IMR-90 (cell line): ENCODE data around the gene TMPRSS3. TPM values are rescaled to one million over a fixed set of nuclear protein-coding genes. Genes with fewer than 3 reads are reported as not detected.

Source experiments
- ATAC-seq: fragments of 200-7000 bp; cut with Tn5 transposase; 2 replicates; pipeline ENCODE4 v1.9.1; 2020; ENCODE audit warnings: low read depth, mild to moderate bottlenecking, moderate library complexity
- BruUV-seq: library from RNA; stranded (reverse); fragments of 400-500 nt; replicated peaks from 2 replicates; lab custom pipeline; 2021; lab: Mats Ljungman, UMichigan
- CTCF ChIA-PET: fragments of 300-600 bp; formaldehyde crosslinking; extraction: SDS; loops from one replicate; lab custom pipeline; 2021; ENCODE audit warnings: antibody characterized with exemption; lab: Yijun Ruan, JAX
- POLR2A ChIA-PET: fragments of 300-600 bp; sonication (Branson Sonifier 250); formaldehyde crosslinking; loops from one replicate; lab custom pipeline; 2022; ENCODE audit warnings: antibody characterized with exemption; ENCODE audit not compliant: unreplicated experiment; lab: Charles Lee
- DNase-seq: peaks from one replicate; pipeline ENCODE4 v3.0.0; 2013
- H2AFZ ChIP-seq: replicated peaks from 2 replicates; pipeline ENCODE3; 2013; ENCODE audit warnings: low read length, mild to moderate bottlenecking; ENCODE audit not compliant: poor library complexity
- H2AK5ac ChIP-seq: 2 replicates; pipeline ENCODE4 v1.6.1; 2013; ENCODE audit warnings: low read depth, low read length, inconsistent platforms
- H2AK9ac ChIP-seq: replicated peaks from 2 replicates; pipeline ENCODE3; 2013; ENCODE audit warnings: mild to moderate bottlenecking, low read depth, low read length, moderate library complexity; ENCODE audit not compliant: poor library complexity
- H2BK120ac ChIP-seq: 2 replicates; pipeline ENCODE4 v1.6.1; 2013; ENCODE audit warnings: low read depth, low read length, inconsistent platforms
- H2BK15ac ChIP-seq: 3 replicates; pipeline ENCODE4 v1.6.1; 2013; ENCODE audit warnings: low read depth, low read length, inconsistent platforms
- H2BK20ac ChIP-seq: 2 replicates; pipeline ENCODE4 v1.6.1; 2013; ENCODE audit warnings: low read depth, mild to moderate bottlenecking, inconsistent platforms, low read length, moderate library complexity
- H2BK5ac ChIP-seq: 2 replicates; pipeline ENCODE4 v1.6.1; 2013; ENCODE audit warnings: mild to moderate bottlenecking, low read depth, low read length, inconsistent platforms; ENCODE audit not compliant: poor library complexity, severe bottlenecking
- H3K14ac ChIP-seq: replicated peaks from 2 replicates; pipeline ENCODE4 v1.6.1; 2013; ENCODE audit warnings: low read depth, low read length, inconsistent platforms
- H3K18ac ChIP-seq: 2 replicates; pipeline ENCODE4 v1.6.1; 2013; ENCODE audit warnings: low read depth, low read length, control low read depth
- H3K23ac ChIP-seq: 2 replicates; pipeline ENCODE4 v1.6.1; 2013; ENCODE audit warnings: low read depth, low read length, inconsistent platforms
- H3K27ac ChIP-seq: 2 replicates; pipeline ENCODE4 v1.5.1; 2013; ENCODE audit warnings: mild to moderate bottlenecking, control low read depth, low read length; ENCODE audit not compliant: insufficient read depth
- H3K27me3 ChIP-seq: 2 replicates; pipeline ENCODE4 v1.6.1; 2013; ENCODE audit warnings: low read length; ENCODE audit not compliant: control insufficient read depth, insufficient read depth
- H3K36me3 ChIP-seq: 2 replicates; pipeline ENCODE4 v1.6.1; 2013; ENCODE audit warnings: low read length, mixed read lengths; ENCODE audit not compliant: control insufficient read depth, insufficient read depth
- H3K4ac ChIP-seq: 2 replicates; pipeline ENCODE4 v1.6.1; 2013; ENCODE audit warnings: low read depth, low read length, inconsistent platforms
- H3K4me1 ChIP-seq: 2 replicates; pipeline ENCODE4 v1.6.1; 2013; ENCODE audit warnings: low read length, mixed read lengths; ENCODE audit not compliant: control insufficient read depth, insufficient read depth
- H3K4me2 ChIP-seq: 2 replicates; pipeline ENCODE4 v1.6.1; 2013; ENCODE audit warnings: low read depth, mild to moderate bottlenecking, control low read depth, low read length, moderate library complexity
- H3K4me3 ChIP-seq: 2 replicates; pipeline ENCODE4 v1.5.1; 2013; ENCODE audit warnings: low read depth, mild to moderate bottlenecking, control low read depth, low read length, moderate library complexity; ENCODE audit not compliant: insufficient read depth
- H3K56ac ChIP-seq: 2 replicates; pipeline ENCODE4 v1.6.1; 2013; ENCODE audit warnings: low read length, inconsistent platforms; ENCODE audit not compliant: insufficient read depth; ENCODE audit errors: extremely low read depth
- H3K79me1 ChIP-seq, 2 experiments: 2 replicates each; pipeline ENCODE4 v1.6.1; 2013; ENCODE audit warnings: low read length in 2 of 2, inconsistent platforms in 1 of 2, low read depth in 1 of 2
- H3K9ac ChIP-seq: 2 replicates; pipeline ENCODE4 v1.6.1; 2013; ENCODE audit warnings: low read depth, low read length, control low read depth
- H3K9me1 ChIP-seq: 2 replicates; pipeline ENCODE4 v1.6.1; 2013; ENCODE audit warnings: low read length, inconsistent platforms; ENCODE audit not compliant: insufficient read depth
- H3K9me3 ChIP-seq: 2 replicates; pipeline ENCODE4 v1.6.1; 2013; ENCODE audit warnings: low read length; ENCODE audit not compliant: control insufficient read depth, insufficient read depth
- H4K20me1 ChIP-seq: 2 replicates; pipeline ENCODE4 v1.6.1; 2013; ENCODE audit warnings: low read length, inconsistent platforms; ENCODE audit not compliant: insufficient read depth
- H4K5ac ChIP-seq: 2 replicates; pipeline ENCODE4 v1.6.1; 2013; ENCODE audit warnings: mild to moderate bottlenecking, low read depth, low read length, control low read depth
- H4K8ac ChIP-seq, 2 experiments: 2 replicates each; pipeline ENCODE4 v1.6.1; 2013; ENCODE audit warnings: low read depth in 2 of 2, low read length in 2 of 2, control low read depth in 1 of 2, inconsistent platforms in 1 of 2
- H4K91ac ChIP-seq: 2 replicates; pipeline ENCODE4 v1.6.1; 2013; ENCODE audit warnings: low read depth, low read length, inconsistent platforms; ENCODE audit not compliant: insufficient read depth
- BHLHE40 ChIP-seq: fragments of 150-350 bp; IDR thresholded peaks from 2 replicates; pipeline ENCODE4 v1.6.1; 2016; ENCODE audit warnings: mild to moderate bottlenecking, low read depth, low read length
- RCOR1 ChIP-seq: IDR thresholded peaks from 2 replicates; pipeline ENCODE4 v1.6.1; 2012; ENCODE audit warnings: mild to moderate bottlenecking, low read length, improper control_type of control experiment; ENCODE audit not compliant: insufficient replicate concordance
- WGBS, 2 experiments: methylation state at CpG; one replicate each; pipeline versions ENCODE4 v1.1.5 to v1.1.7; 2013; ENCODE audit warnings: missing lambda C conversion rate in 2 of 2; ENCODE audit not compliant: insufficient read length in 1 of 2; ENCODE audit errors: extremely low coverage in 2 of 2; 5-methylcytosine and 5-hydroxymethylcytosine counted together
- dilution Hi-C: fragments of 300-500 bp; cut with HindIII; formaldehyde crosslinking; loops from one replicate; pipeline ENCODE4 v1.14.3; 2018; ENCODE audit warnings: low sequenced_read_pairs; ENCODE audit not compliant: unreplicated experiment
- in situ Hi-C: fragments of 300-500 bp; cut with MboI; formaldehyde crosslinking; loops from 3 replicates; pipeline ENCODE4 v1.14.3; 2019; ENCODE audit warnings: low sequenced_read_pairs, inconsistent platforms, mixed read lengths
- intact Hi-C: fragments of 100-400 bp; cut with micrococcal nuclease; formaldehyde crosslinking; loops from 2 replicates; pipeline ENCODE4 v1.10.0; 2022
- polyA plus RNA-seq, 3 experiments: library from polyadenylated mRNA; depleted of rRNA; stranded (reverse); fragments of >200 nt; gene quantifications; 2 replicates each; pipeline ENCODE4 v1.2.3, GENCODE V29; 2012; ENCODE audit warnings: low replicate concordance in 1 of 3
- total RNA-seq: library from RNA; depleted of rRNA; stranded (reverse); fragments of >200 nt; gene quantifications from 2 replicates; pipeline ENCODE4 v1.2.3, GENCODE V29; 2012

TMPRSS3 gene
- total and polyA plus RNA-seq, 2 of the 4 experiments (the other 2 are of a cell fraction) = not detected

DNA sequence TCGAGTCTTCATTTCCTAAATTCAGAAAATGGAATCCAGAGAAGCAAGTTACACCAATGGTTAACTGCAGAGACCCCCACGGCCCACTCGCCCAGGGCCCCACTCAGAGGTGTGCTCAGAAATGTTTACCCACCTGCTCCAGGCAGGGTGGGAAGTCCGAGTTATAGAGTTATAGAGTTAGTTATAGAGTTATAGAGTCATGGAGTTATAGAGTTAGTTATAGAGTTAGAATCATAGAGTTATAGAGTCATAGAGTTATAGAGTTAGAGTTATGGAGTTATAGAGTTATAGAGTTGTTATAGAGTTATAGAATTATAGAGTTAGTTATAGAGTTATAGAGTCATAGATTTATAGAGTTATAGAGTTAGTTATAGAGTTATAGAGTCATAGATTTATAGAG is 39.5 kb upstream of the TMPRSS3 start:
- Histone ChIP-seq H3K4me1 (no peaks in the 10 kb centered on the region), H3K9me1 (no peaks in the 10 kb centered on the region), H3K14ac (no peak overlapping the region), H3K18ac (no peak overlapping the region), H3K9ac (no peak overlapping the region), H3K56ac (no peak overlapping the region), H3K4me3 (no peak overlapping the region), H2BK5ac (no peak overlapping the region), H3K27me3 (no peaks in the 10 kb centered on the region; the same call in 1 of the 2 replicates), H4K8ac (no peak overlapping the region), H2AFZ (no peak overlapping the region), H2AK9ac (no peak overlapping the region), H3K4ac (no peak overlapping the region), H3K23ac (no peak overlapping the region), H3K79me1 (no peaks in the 10 kb centered on the region), H3K4me2 (no peak overlapping the region), H4K5ac (no peak overlapping the region), H3K9me3 (no peaks in the 10 kb centered on the region; the same call in none of the 2 replicates), H4K20me1 (no peaks in the 10 kb centered on the region), H2BK120ac (no peak overlapping the region), H2BK15ac (no peak overlapping the region), H2BK20ac (no peak overlapping the region), H3K36me3 (no peaks in the 10 kb centered on the region), H3K27ac (no peak overlapping the region), H4K91ac (no peak overlapping the region), H2AK5ac (no peak overlapping the region)
- POLR2A ChIA-PET = no interaction called here
- no peak for DNase-seq
- 40% methylated on average over 1 of the region's 4 CpGs; no CpG with 5 or more reads in 1 of the 2 experiments for WGBS, 2 experiments
- in situ Hi-C loops (no loop called here), intact Hi-C loops (no loop called here), dilution Hi-C loops (no loop called here)
- CTCF ChIA-PET = no interaction called here
- no TSS peak for BruUV-seq
- no peak for TF ChIP-seq BHLHE40
- no peak for TF ChIP-seq RCOR1
- no peak for ATAC-seq
